Measurements from ENCODE around the gene TLR7.

Gene TLR7

GRCh38 chrX:12921886-12922598, 55.2 kb downstream of the TLR7 start:
- TF ChIP-seq FOXP2 (optimal IDR thresholded peaks at IDR 0.05; ENCODE audit: borderline replicate concordance, extremely low read depth, extremely low read length, insufficient read depth) (no peak), TAF1 (IDR thresholded peaks at IDR 0.05; ENCODE audit: borderline replicate concordance, insufficient read depth, low read length) (no peak), REST (IDR thresholded peaks at IDR 0.05; ENCODE audit: insufficient read depth in 1 of 2, low read depth in 2 of 2, low read length in 2 of 2) (no peak), POLR2AphosphoS5 (IDR thresholded peaks at IDR 0.05; ENCODE audit: low read depth, low read length) (no peak), SIN3A (IDR thresholded peaks at IDR 0.05; ENCODE audit: borderline replicate concordance, insufficient read depth, low read length) (no peak)

- TF ChIP-seq REST (IDR thresholded peaks at IDR 0.05; ENCODE audit: insufficient read depth in 1 of 2, low read depth in 2 of 2, low read length in 2 of 2) (no peak), SIN3A (IDR thresholded peaks at IDR 0.05; ENCODE audit: borderline replicate concordance, insufficient read depth, low read length) (no peak), POLR2AphosphoS5 (IDR thresholded peaks at IDR 0.05; ENCODE audit: low read depth, low read length) (no peak), TAF1 (IDR thresholded peaks at IDR 0.05; ENCODE audit: borderline replicate concordance, insufficient read depth, low read length) (no peak), FOXP2 (optimal IDR thresholded peaks at IDR 0.05; ENCODE audit: borderline replicate concordance, extremely low read depth, extremely low read length, insufficient read depth) (no peak)
These were observed 55.7 kb downstream of the TLR7 start for GRCh38 chrX:12922599-12922919.

- no peak for TF ChIP-seq POLR2AphosphoS5 (IDR thresholded peaks at IDR 0.05; ENCODE audit: low read depth, low read length)
- no peak for TF ChIP-seq TAF1 (IDR thresholded peaks at IDR 0.05; ENCODE audit: borderline replicate concordance, insufficient read depth, low read length)
- no peak for TF ChIP-seq FOXP2 (optimal IDR thresholded peaks at IDR 0.05; ENCODE audit: borderline replicate concordance, extremely low read depth, extremely low read length, insufficient read depth)
- no peak for TF ChIP-seq REST (IDR thresholded peaks at IDR 0.05; ENCODE audit: insufficient read depth in 1 of 2, low read depth in 2 of 2, low read length in 2 of 2)
- TF ChIP-seq SIN3A (IDR thresholded peaks at IDR 0.05; ENCODE audit: borderline replicate concordance, insufficient read depth, low read length): no peak
These were observed 62.8 kb downstream of the TLR7 start for GRCh38 chrX:12929701-12930100.

- TF ChIP-seq FOXP2 (optimal IDR thresholded peaks at IDR 0.05; ENCODE audit: borderline replicate concordance, extremely low read depth, extremely low read length, insufficient read depth) (no peak), SIN3A (IDR thresholded peaks at IDR 0.05; ENCODE audit: borderline replicate concordance, insufficient read depth, low read length) (no peak), TAF1 (IDR thresholded peaks at IDR 0.05; ENCODE audit: borderline replicate concordance, insufficient read depth, low read length) (no peak)
These were observed 63.3 kb downstream of the TLR7 start for GRCh38 chrX:12930150-12930549.

GRCh38 chrX:12932244-12932643, 65.4 kb downstream of the TLR7 start:
- no peak for TF ChIP-seq FOXP2 (optimal IDR thresholded peaks at IDR 0.05; ENCODE audit: borderline replicate concordance, extremely low read depth, extremely low read length, insufficient read depth)
- no peak for TF ChIP-seq REST (IDR thresholded peaks at IDR 0.05; ENCODE audit: insufficient read depth in 1 of 2, low read depth in 2 of 2, low read length in 2 of 2)
- TF ChIP-seq TAF1 (IDR thresholded peaks at IDR 0.05; ENCODE audit: borderline replicate concordance, insufficient read depth, low read length): no peak
- no peak for TF ChIP-seq POLR2AphosphoS5 (IDR thresholded peaks at IDR 0.05; ENCODE audit: low read depth, low read length)
- TF ChIP-seq SIN3A (IDR thresholded peaks at IDR 0.05; ENCODE audit: borderline replicate concordance, insufficient read depth, low read length): no peak

All from PFSK-1 (cell line).